HCT116 (cell line): ENCODE measurements around the gene HTRA3. TPM values are rescaled to one million over a fixed set of nuclear protein-coding genes. Genes with fewer than 3 reads are reported as not detected.
A peak's percentile ranks its signal among the peaks of the same experiment; 100 is the strongest.

Experiments
- ATAC-seq: fragments of 200-7000 bp; cut with Tn5 transposase; 2 replicates; pipeline ENCODE4 v1.9.1; 2020; ENCODE audit warnings: mild to moderate bottlenecking, moderate library complexity
- BruUV-seq: library from RNA; stranded (reverse); fragments of 400-500 nt; replicated peaks from 2 replicates; lab custom pipeline; 2021; lab: Mats Ljungman, UMichigan
- CTCF ChIA-PET: fragments of 300-600 bp; sonication (Branson Sonifier 250); formaldehyde crosslinking; loops from one replicate; lab custom pipeline; 2021; ENCODE audit warnings: antibody characterized with exemption; lab: Charles Lee
- POLR2A ChIA-PET: fragments of 300-600, 350-600 bp; sonication (Branson Sonifier 250); formaldehyde crosslinking; loops from one replicate; lab custom pipeline; 2021; ENCODE audit warnings: antibody characterized with exemption; lab: Charles Lee
- RAD21 ChIA-PET, 2 experiments: fragments of 300-600 bp; sonication (Branson Sonifier 250); formaldehyde crosslinking; loops; one replicate each; lab custom pipeline; 2023; ENCODE audit warnings: low total read pairs in 2 of 2; ENCODE audit not compliant: uncharacterized antibody in 2 of 2, unreplicated experiment in 2 of 2, low non-redundant PET in 1 of 2; lab: Charles Lee
- DNase-seq: peaks from one replicate; pipeline ENCODE4 v3.0.0-alpha.2; 2010; ENCODE audit warnings: low read depth, low spot score
- H2AFZ ChIP-seq: fragments of 200-600 bp; shearing (Covaris generic), sonication (generic); 2 replicates; pipeline ENCODE4 v1.6.1; 2017; ENCODE audit warnings: low read depth, mixed run types, mixed read lengths, antibody characterized with exemption, low read length; ENCODE audit not compliant: poor library complexity, severe bottlenecking
- H3K27ac ChIP-seq: 2 replicates; pipeline ENCODE4 v1.5.1; 2012; ENCODE audit warnings: low read depth, low read length
- H3K27me3 ChIP-seq: fragments of 200-600 bp; sonication (generic); 2 replicates; pipeline ENCODE4 v1.6.1; 2016; ENCODE audit warnings: mixed run types, low read length, mixed read lengths; ENCODE audit not compliant: insufficient read depth
- H3K36me3 ChIP-seq, 2 experiments: fragments of 200-500 bp in 1 of 2; fragments of 200-600 bp in 1 of 2; sonication (Bioruptor generic) in 1 of 2; sonication (generic) in 1 of 2; 2 replicates each; pipeline versions ENCODE4 v1.5.1 to v1.6.1; 2014 to 2016; ENCODE audit warnings: low read length in 2 of 2, inconsistent platforms in 1 of 2, mixed read lengths in 1 of 2, mixed run types in 1 of 2; ENCODE audit not compliant: insufficient read depth in 2 of 2, control insufficient read depth in 1 of 2
- H3K4me1 ChIP-seq, 2 experiments: fragments of 200-600 bp in 1 of 2; sonication (generic) in 1 of 2; 2 replicates each; pipeline versions ENCODE4 v1.5.1 to v1.6.1; 2012 to 2017; ENCODE audit warnings: low read length in 2 of 2, inconsistent platforms in 1 of 2, mild to moderate bottlenecking in 1 of 2, mixed read lengths in 1 of 2, mixed run types in 1 of 2, moderate library complexity in 1 of 2; ENCODE audit not compliant: insufficient read depth in 2 of 2, control insufficient read depth in 1 of 2
- H3K4me2 ChIP-seq: fragments of 200-600 bp; sonication (generic); 2 replicates; pipeline ENCODE4 v1.6.1; 2017; ENCODE audit warnings: mixed run types, low read length, mixed read lengths
- H3K4me3 ChIP-seq, 2 experiments: fragments of 200-600 bp in 1 of 2; sonication (generic) in 1 of 2; replicated peaks in 1 of 2; 2 replicates each; pipeline ENCODE4 v1.5.1; 2011 to 2016; ENCODE audit warnings: low read length in 2 of 2, control low read depth in 1 of 2, low read depth in 1 of 2, mild to moderate bottlenecking in 1 of 2, mixed read lengths in 1 of 2, mixed run types in 1 of 2
- H3K79me2 ChIP-seq: fragments of 200-600 bp; sonication (generic); 2 replicates; pipeline ENCODE4 v1.6.1; 2017; ENCODE audit warnings: mild to moderate bottlenecking, mixed run types, low read length, moderate library complexity, mixed read lengths; ENCODE audit not compliant: insufficient read depth
- H3K9ac ChIP-seq: fragments of 200-600 bp; sonication (generic); 2 replicates; pipeline ENCODE4 v1.6.1; 2016; ENCODE audit warnings: low read length, mixed read lengths
- H3K9me2 ChIP-seq: fragments of 200-600 bp; sonication (generic), shearing (Covaris generic); 2 replicates; pipeline ENCODE4 v1.6.1; 2017; ENCODE audit warnings: mixed run types, mild to moderate bottlenecking, moderate library complexity; ENCODE audit not compliant: insufficient read depth
- H3K9me3 ChIP-seq, 2 experiments: fragments of 200-500 bp in 1 of 2; fragments of 200-600 bp in 1 of 2; sonication (Bioruptor generic) in 1 of 2; sonication (generic) in 1 of 2; 2 replicates each; pipeline ENCODE4 v1.6.1; 2014 to 2017; ENCODE audit warnings: low read length in 2 of 2, mixed read lengths in 2 of 2, inconsistent platforms in 1 of 2, low read depth in 1 of 2, mild to moderate bottlenecking in 1 of 2, mixed run types in 1 of 2, moderate library complexity in 1 of 2; ENCODE audit not compliant: control insufficient read depth in 1 of 2, insufficient read depth in 1 of 2
- H4K20me1 ChIP-seq: fragments of 200-600 bp; sonication (generic), shearing (Covaris generic); 2 replicates; pipeline ENCODE4 v1.6.1; 2017; ENCODE audit warnings: mixed run types, mild to moderate bottlenecking, moderate library complexity; ENCODE audit not compliant: insufficient read depth
- ATF3 ChIP-seq: IDR thresholded peaks from 2 replicates; pipeline ENCODE4 v1.6.1; 2012
- CBX3 ChIP-seq: IDR thresholded peaks from 2 replicates; pipeline ENCODE4 v1.6.1; 2012; ENCODE audit warnings: low read depth
- EGR1 ChIP-seq: IDR thresholded peaks from 2 replicates; pipeline ENCODE4 v1.6.1; 2012; ENCODE audit warnings: low read depth
- ELF1 ChIP-seq: IDR thresholded peaks from 2 replicates; pipeline ENCODE4 v1.6.1; 2012; ENCODE audit warnings: low read depth, borderline replicate concordance
- FOSL1 ChIP-seq: IDR thresholded peaks from 2 replicates; pipeline ENCODE4 v1.6.1; 2012; ENCODE audit warnings: low read depth
- JUND ChIP-seq: IDR thresholded peaks from 2 replicates; pipeline ENCODE4 v1.6.1; 2012
- RAD21 ChIP-seq: IDR thresholded peaks from 2 replicates; pipeline ENCODE4 v1.6.1; 2012; ENCODE audit warnings: low read depth, mild to moderate bottlenecking
- REST ChIP-seq: IDR thresholded peaks from 2 replicates; pipeline ENCODE4 v1.6.1; 2012; ENCODE audit warnings: low read depth
- SIN3A ChIP-seq: IDR thresholded peaks from 2 replicates; pipeline ENCODE4 v1.6.1; 2012; ENCODE audit warnings: low read depth
- SP1 ChIP-seq: IDR thresholded peaks from 2 replicates; pipeline ENCODE4 v1.6.1; 2012; ENCODE audit warnings: low read depth
- YY1 ChIP-seq: IDR thresholded peaks from 2 replicates; pipeline ENCODE4 v1.6.1; 2011; ENCODE audit warnings: low read length, low read depth, moderate library complexity, mild to moderate bottlenecking; ENCODE audit not compliant: insufficient replicate concordance; ENCODE audit errors: extremely low read depth
- ZBTB33 ChIP-seq: IDR thresholded peaks from 2 replicates; pipeline ENCODE4 v1.6.1; 2011; ENCODE audit warnings: mild to moderate bottlenecking, low read length, moderate library complexity; ENCODE audit not compliant: insufficient replicate concordance; ENCODE audit errors: extremely low read depth
- intact Hi-C: fragments of 100-400 bp; cut with micrococcal nuclease; formaldehyde crosslinking; loops from 2 replicates; pipeline ENCODE4 v1.10.0; 2022
- total RNA-seq: library from RNA; stranded (reverse); gene quantifications from one replicate; pipeline ENCODE4 v1.2.1, GENCODE V29; 2021; ENCODE audit not compliant: unreplicated experiment

The HTRA3 gene
- total RNA-seq, 1 experiment from 2014 or later, result not detected

GRCh38 chr4:8301851-8302730, 32.5 kb downstream of the HTRA3 start (continued):
- TF ChIP-seq REST (no peak), CBX3 (no peak), RAD21 (no peak), YY1 (no peak), JUND (no peak), SIN3A (no peak), SP1 (no peak), EGR1 (no peak), ELF1 (no peak)
- TF ChIP-seq, all 23 proteins: peak for 0

GRCh38 chr4:8303081-8303480, 33.5 kb downstream of the HTRA3 start:
- peak overlapping the region; percentile 19; the same call in 1 of the 2 replicates for H3K9ac ChIP-seq

More at GRCh38 chr4:8303081-8303480, 33.5 kb downstream of the HTRA3 start:
- Histone ChIP-seq H4K20me1 (no peaks in the 10 kb centered on the region), H3K27ac (no peak overlapping the region), H3K79me2 (no peaks in the 10 kb centered on the region), H3K4me2 (peak overlapping the region; percentile 48), H3K36me3 (no peaks in the 10 kb centered on the region), H3K4me1 (peaks cover 3 to 20% of the 10 kb centered on the region in 2 experiments; a peak in 3 of 4 replicates), H3K9me2 (no peaks in the 10 kb centered on the region), H3K4me3 (no peak overlapping the region), H2AFZ (no peak overlapping the region), H3K27me3 (no peaks in the 10 kb centered on the region), H3K9me3 (no peaks in the 10 kb centered on the region)
- ChIA-PET RAD21 (no interaction called here), CTCF (no interaction called here), POLR2A (no interaction called here)
- intact Hi-C loops, result no loop called here
- TF ChIP-seq JUND (no peak), ELF1 (no peak), FOSL1 (no peak), ATF3 (no peak), ZBTB33 (no peak), RAD21 (no peak), SP1 (no peak)
- no peak for DNase-seq
- no peak for ATAC-seq
- BruUV-seq, result no TSS peak
